Transverse colon (tissue), 3 donors: ENCODE measurements around the gene ERGIC1.

Experiments used
- CTCF ChIP-seq, 5 experiments: fragments of 200-600 bp in 3 of 5; fragments of 450-650 bp in 2 of 5; sonication (generic) in 3 of 5; IDR thresholded peaks; 1 replicate in 2 of 5; 2 replicates in 3 of 5; pipeline ENCODE4 v1.5.1; 2016 to 2017; ENCODE audit warnings: antibody characterized with exemption in 5 of 5, inconsistent platforms in 3 of 5, mild to moderate bottlenecking in 2 of 5, moderate library complexity in 1 of 5
- EP300 ChIP-seq: sonication (generic); formaldehyde crosslinking; IDR thresholded peaks from one replicate; pipeline ENCODE4 v1.6.1; 2017; ENCODE audit warnings: antibody characterized with exemption, low read depth
- POLR2A ChIP-seq: fragments of 450-650 bp; IDR thresholded peaks from one replicate; pipeline ENCODE4 v1.6.1; 2016; ENCODE audit warnings: antibody characterized with exemption, mild to moderate bottlenecking, moderate library complexity

GRCh38 chr5:172859966-172860365 is 25.9 kb downstream of the ERGIC1 start:
- TF ChIP-seq CTCF (IDR thresholded peaks at IDR 0.05) (no peak), EP300 (no peak), POLR2A (no peak)
